ENCODE measurements around the gene IFNB1.

GRCh38 chr9:21121079-21121478 is 43.3 kb upstream of the IFNB1 start:
- no peak for TF ChIP-seq CTCF (conservative IDR thresholded peaks at IDR 0.05; ENCODE audit: low read depth, low read length)
- no peak for TF ChIP-seq EZH2 (IDR thresholded peaks at IDR 0.05; ENCODE audit: low read length, unreplicated experiment)
- no peak for TF ChIP-seq EZH2phosphoT487 (IDR thresholded peaks at IDR 0.05; ENCODE audit: borderline replicate concordance, low read length)

Measured in PC-3 (cell line).